Measurements from ENCODE around the gene ACSBG1.
"Not testable (repeated sequence)": the region's sequence is repeated elsewhere in the genome, so short reads cannot be mapped to it uniquely, and the experiment has no call there.

The ACSBG1 gene

GRCh38 chr15:78251136-78251535, 16.8 kb upstream of the ACSBG1 start:
- no peak for TF ChIP-seq CTCF (IDR thresholded peaks at IDR 0.05; ENCODE audit: extremely low read depth, missing control alignments)

GRCh38 chr15:78249131-78249530, 14.8 kb upstream of the ACSBG1 start:
- DNase-seq (ENCODE audit: low spot score), result no peak
- TF ChIP-seq CTCF (IDR thresholded peaks at IDR 0.05; ENCODE audit: extremely low read depth, missing control alignments), result no peak

More at GRCh38 chr15:78251136-78251535, 16.8 kb upstream of the ACSBG1 start:
- DNase-seq (ENCODE audit: low spot score), result no peak

GRCh38 chr15:78247911-78248310, 13.5 kb upstream of the ACSBG1 start:
- no peak for TF ChIP-seq CTCF (IDR thresholded peaks at IDR 0.05; ENCODE audit: extremely low read depth, missing control alignments)
- no peak for DNase-seq (ENCODE audit: low spot score)

- not testable (repeated sequence) for DNase-seq (ENCODE audit: low spot score)
Observed at GRCh38 chr15:78245976-78246620, 11.7 kb upstream of the ACSBG1 start.

GRCh38 chr15:78245392-78245791, 11.0 kb upstream of the ACSBG1 start:
- DNase-seq (ENCODE audit: low spot score), result not testable (repeated sequence)

GRCh38 chr15:78244893-78245292, 10.5 kb upstream of the ACSBG1 start:
- DNase-seq (ENCODE audit: low spot score), result no peak
- no peak for TF ChIP-seq CTCF (IDR thresholded peaks at IDR 0.05; ENCODE audit: extremely low read depth, missing control alignments)

- no peak for DNase-seq (ENCODE audit: low spot score)
- TF ChIP-seq CTCF (IDR thresholded peaks at IDR 0.05; ENCODE audit: extremely low read depth, missing control alignments), result no peak
Observed at GRCh38 chr15:78244101-78244500, 9.7 kb upstream of the ACSBG1 start.

GRCh38 chr15:78243491-78243941, 9.2 kb upstream of the ACSBG1 start:
- no peak for DNase-seq (ENCODE audit: low spot score)
- TF ChIP-seq CTCF (IDR thresholded peaks at IDR 0.05; ENCODE audit: extremely low read depth, missing control alignments), result no peak

All from GM20000 (cell line).